WTC11 (cell line): ENCODE measurements around the gene PAAF1. TPM values are rescaled to one million over a fixed set of nuclear protein-coding genes. Genes with fewer than 3 reads are reported as not detected.

ENCODE experiments used
- ATAC-seq: fragments of 200-7000 bp; cut with Tn5 transposase; 2 replicates; pipeline ENCODE4 v1.10.0; 2021; ENCODE audit warnings: mild to moderate bottlenecking, moderate library complexity
- CTCF ChIA-PET: fragments of 300-600 bp; sonication (Branson Sonifier 250); formaldehyde crosslinking; loops from one replicate; lab custom pipeline; 2021; ENCODE audit warnings: antibody characterized with exemption; lab: Charles Lee
- POLR2A ChIA-PET: fragments of 350-600 bp; sonication (Branson Sonifier 250); formaldehyde crosslinking; loops from one replicate; lab custom pipeline; 2021; ENCODE audit warnings: antibody characterized with exemption; lab: Charles Lee
- DNase-seq: peaks from one replicate; pipeline ENCODE4 v3.0.0; 2021; ENCODE audit warnings: low spot score
- H3K27ac Mint-ChIP-seq: 2 replicates; pipeline ENCODE4 v1.8.0; 2021; ENCODE audit warnings: mixed read lengths
- H3K27me3 Mint-ChIP-seq: 2 replicates; pipeline ENCODE4 v1.8.0; 2021; ENCODE audit warnings: low read depth, mild to moderate bottlenecking, moderate library complexity, mixed read lengths
- H3K36me3 Mint-ChIP-seq: 2 replicates; pipeline ENCODE4 v1.8.0; 2021; ENCODE audit warnings: mixed read lengths
- H3K4me1 Mint-ChIP-seq: 2 replicates; pipeline ENCODE4 v1.8.0; 2022; ENCODE audit warnings: mixed read lengths
- H3K4me3 Mint-ChIP-seq: 2 replicates; pipeline ENCODE4 v1.8.0; 2021; ENCODE audit warnings: mild to moderate bottlenecking, moderate library complexity, mixed read lengths
- H3K9me3 Mint-ChIP-seq: 2 replicates; pipeline ENCODE4 v1.8.0; 2021; ENCODE audit warnings: mixed read lengths
- ATF3 ChIP-seq: sonication (generic); formaldehyde crosslinking; conservative IDR thresholded peaks from 2 replicates; pipeline ENCODE4 v1.8.1; 2022; ENCODE audit warnings: mild to moderate bottlenecking, missing genetic modification reagents
- E2F4 ChIP-seq: sonication (generic); formaldehyde crosslinking; IDR thresholded peaks from 2 replicates; pipeline ENCODE4 v1.8.1; 2022; ENCODE audit warnings: low read depth, mild to moderate bottlenecking, moderate library complexity, missing genetic modification reagents, borderline replicate concordance
- ERG ChIP-seq: fragments of 250-450 bp; sonication (Bioruptor Pico); IDR thresholded peaks from 2 replicates; pipeline ENCODE4 v1.8.0; 2021; ENCODE audit warnings: mild to moderate bottlenecking
- ESRRA ChIP-seq: sonication (generic); formaldehyde crosslinking; IDR thresholded peaks from 2 replicates; pipeline ENCODE4 v1.8.1; 2022; ENCODE audit warnings: mild to moderate bottlenecking, missing genetic modification reagents, borderline replicate concordance
- GRHL2 ChIP-seq: fragments of 250-450 bp; sonication (Bioruptor Pico); IDR thresholded peaks from 2 replicates; pipeline ENCODE4 v1.8.0; 2022; ENCODE audit warnings: mild to moderate bottlenecking, moderate library complexity; ENCODE audit not compliant: insufficient replicate concordance, severe bottlenecking
- HMGXB4 ChIP-seq: sonication (generic); formaldehyde crosslinking; IDR thresholded peaks from 2 replicates; pipeline ENCODE4 v1.8.1; 2023; ENCODE audit warnings: mild to moderate bottlenecking, moderate library complexity, missing genetic modification reagents
- IRF1 ChIP-seq: sonication (generic); formaldehyde crosslinking; IDR thresholded peaks from 2 replicates; pipeline ENCODE4 v1.8.0; 2023; ENCODE audit warnings: missing genetic modification reagents
- NFE2L1 ChIP-seq: sonication (generic); formaldehyde crosslinking; IDR thresholded peaks from 2 replicates; pipeline ENCODE4 v1.8.1; 2023; ENCODE audit warnings: missing genetic modification reagents
- RORB ChIP-seq: fragments of 250-450 bp; sonication (Bioruptor Pico); IDR thresholded peaks from 2 replicates; pipeline ENCODE4 v1.9.0; 2021; ENCODE audit warnings: mild to moderate bottlenecking
- SP1 ChIP-seq: sonication (generic); formaldehyde crosslinking; conservative IDR thresholded peaks from 2 replicates; pipeline ENCODE4 v1.8.1; 2022; ENCODE audit warnings: missing genetic modification reagents
- TEAD1 ChIP-seq: sonication (generic); formaldehyde crosslinking; IDR thresholded peaks from 2 replicates; pipeline ENCODE4 v1.8.0; 2022; ENCODE audit warnings: mild to moderate bottlenecking, missing genetic modification reagents
- ZNF138 ChIP-seq: sonication (generic); formaldehyde crosslinking; conservative IDR thresholded peaks from 2 replicates; pipeline ENCODE4 v1.8.1; 2022; ENCODE audit warnings: mild to moderate bottlenecking, moderate library complexity, missing genetic modification reagents
- ZNF219 ChIP-seq: sonication (generic); formaldehyde crosslinking; IDR thresholded peaks from 2 replicates; pipeline ENCODE4 v1.8.0; 2023; ENCODE audit warnings: missing genetic modification reagents, mild to moderate bottlenecking, borderline replicate concordance
- ZNF263 ChIP-seq: sonication (generic); formaldehyde crosslinking; IDR thresholded peaks from 2 replicates; pipeline ENCODE4 v1.8.1; 2022; ENCODE audit warnings: low read depth, mild to moderate bottlenecking, moderate library complexity, missing genetic modification reagents
- ZNF425 ChIP-seq: fragments of 250-450 bp; sonication (Bioruptor Pico); conservative IDR thresholded peaks from 2 replicates; pipeline ENCODE4 v1.9.0; 2021; ENCODE audit warnings: mild to moderate bottlenecking
- ZNF512 ChIP-seq: sonication (generic); formaldehyde crosslinking; IDR thresholded peaks from 2 replicates; pipeline ENCODE4 v1.8.1; 2022; ENCODE audit warnings: missing genetic modification reagents, borderline replicate concordance
- total RNA-seq: library from RNA; stranded (reverse); gene quantifications from 3 replicates; pipeline ENCODE4 v1.2.3, GENCODE V29; 2021

Gene PAAF1
- total RNA-seq, 1 experiment from 2014 or later: 27.7 TPM

- H3K4me1 Mint-ChIP-seq: no peaks in the 10 kb centered on the region
- no peak for DNase-seq
- ATAC-seq: no peak
- no peak overlapping the region for H3K27ac Mint-ChIP-seq
- H3K9me3 Mint-ChIP-seq: peaks cover 24% of the 10 kb centered on the region
- TF ChIP-seq ESRRA (CRISPR knock-in tag): no peak
- TF ChIP-seq SP1 (CRISPR knock-in tag): no peak
- no peak for TF ChIP-seq GRHL2 (CRISPR knock-in tag)
- no peak for TF ChIP-seq IRF1 (CRISPR knock-in tag)
- TF ChIP-seq ZNF219: no peak
- TF ChIP-seq HMGXB4 (CRISPR knock-in tag): no peak
- no peak for TF ChIP-seq ZNF425 (CRISPR knock-in tag)
- TF ChIP-seq RORB: no peak
- no peak for TF ChIP-seq NFE2L1
- no peak for TF ChIP-seq E2F4
- no peak for TF ChIP-seq ERG (CRISPR knock-in tag)
- no peak for TF ChIP-seq TEAD1
- TF ChIP-seq ZNF263: no peak
- TF ChIP-seq ATF3 (CRISPR knock-in tag): no peak
- no peak for TF ChIP-seq ZNF138 (CRISPR knock-in tag)
- TF ChIP-seq ZNF512 (CRISPR knock-in tag): no peak
- no peaks in the 10 kb centered on the region; the same call in 1 of the 2 replicates for H3K27me3 Mint-ChIP-seq
- POLR2A ChIA-PET: no interaction called here
- CTCF ChIA-PET: interaction anchor here (3.1 kb wide), 1 partner anchor 16 kb away, joined by 8 read pairs; no protein-coding TSS in a partner anchor
- H3K36me3 Mint-ChIP-seq: peaks cover 3% of the 10 kb centered on the region; the same call in 1 of the 2 replicates
- no peak overlapping the region for H3K4me3 Mint-ChIP-seq
Observed at GRCh38 chr11:73946798-73947458, 70.1 kb downstream of the PAAF1 start.
